ENCODE measurements around the gene C16orf74.

The C16orf74 gene

GRCh38 chr16:85784813-85785212, 33.9 kb upstream of the C16orf74 start:
- no peak overlapping the region for H3K4me2 ChIP-seq (ENCODE audit: low read depth, low read length, poor library complexity, severe bottlenecking)
- TF ChIP-seq CTCF (IDR thresholded peaks at IDR 0.05; ENCODE audit: insufficient read depth, low read length, poor library complexity, severe bottlenecking) (no peak), EZH2phosphoT487 (conservative IDR thresholded peaks at IDR 0.05; ENCODE audit: low read length) (no peak)
- no peak overlapping the region for H2AFZ ChIP-seq (ENCODE audit: low read depth, low read length, severe bottlenecking)
- H3K36me3 ChIP-seq (ENCODE audit: low read length): no peaks in the 10 kb centered on the region
- no peak overlapping the region for H3K27ac ChIP-seq (ENCODE audit: low read depth, low read length)
- no peak overlapping the region for H3K9ac ChIP-seq (ENCODE audit: low read length)
- H3K4me3 ChIP-seq (ENCODE audit: insufficient read depth, low read length, poor library complexity, severe bottlenecking): no peak overlapping the region
- no peaks in the 10 kb centered on the region for H3K9me2 ChIP-seq (replicated peaks; ENCODE audit: insufficient read depth, low read length)
- no peaks in the 10 kb centered on the region for H3F3A ChIP-seq (ENCODE audit: insufficient read depth)
- H3K9me3 ChIP-seq (ENCODE audit: insufficient read depth, low read length): no peaks in the 10 kb centered on the region
- H3K27me3 ChIP-seq (ENCODE audit: low read length): no peaks in the 10 kb centered on the region
- peaks cover 9% of the 10 kb centered on the region for H3K79me2 ChIP-seq (ENCODE audit: insufficient read depth, low read length)
- H4K20me1 ChIP-seq (ENCODE audit: low read depth, low read length): no peaks in the 10 kb centered on the region

GRCh38 chr16:85783441-85783840, 32.5 kb upstream of the C16orf74 start:
- TF ChIP-seq EZH2phosphoT487 (conservative IDR thresholded peaks at IDR 0.05; ENCODE audit: low read length): no peak
- TF ChIP-seq CTCF (IDR thresholded peaks at IDR 0.05; ENCODE audit: insufficient read depth, low read length, poor library complexity, severe bottlenecking): no peak
- Histone ChIP-seq H3K4me2 (ENCODE audit: low read depth, low read length, poor library complexity, severe bottlenecking) (no peak overlapping the region), H3F3A (ENCODE audit: insufficient read depth) (0 out of 2 replicates have a peak, but pooled peaks cover 2% of the 10 kb centered on the region), H3K27ac (ENCODE audit: low read depth, low read length) (no peak overlapping the region), H3K9me3 (ENCODE audit: insufficient read depth, low read length) (no peaks in the 10 kb centered on the region), H3K36me3 (ENCODE audit: low read length) (0 out of 2 replicates have a peak, but pooled peaks cover 2% of the 10 kb centered on the region), H2AFZ (ENCODE audit: low read depth, low read length, severe bottlenecking) (no peak overlapping the region), H3K9me2 (replicated peaks; ENCODE audit: insufficient read depth, low read length) (no peaks in the 10 kb centered on the region), H3K27me3 (ENCODE audit: low read length) (no peaks in the 10 kb centered on the region), H3K4me3 (ENCODE audit: insufficient read depth, low read length, poor library complexity, severe bottlenecking) (no peak overlapping the region), H3K79me2 (ENCODE audit: insufficient read depth, low read length) (peaks cover 7% of the 10 kb centered on the region; the same call in 1 of the 2 replicates), H4K20me1 (ENCODE audit: low read depth, low read length) (no peaks in the 10 kb centered on the region), H3K9ac (ENCODE audit: low read length) (no peak overlapping the region)

- no peaks in the 10 kb centered on the region for H3K27me3 ChIP-seq (ENCODE audit: low read length)
- H3K9me3 ChIP-seq (ENCODE audit: insufficient read depth, low read length): no peaks in the 10 kb centered on the region
- H3K79me2 ChIP-seq (ENCODE audit: insufficient read depth, low read length): 0 out of 2 replicates have a peak, but pooled peaks cover 7% of the 10 kb centered on the region
- 0 out of 2 replicates have a peak, but pooled peaks cover 4% of the 10 kb centered on the region for H3K36me3 ChIP-seq (ENCODE audit: low read length)
- no peak overlapping the region for H2AFZ ChIP-seq (ENCODE audit: low read depth, low read length, severe bottlenecking)
- no peaks in the 10 kb centered on the region for H3K9me2 ChIP-seq (replicated peaks; ENCODE audit: insufficient read depth, low read length)
- TF ChIP-seq EZH2phosphoT487 (conservative IDR thresholded peaks at IDR 0.05; ENCODE audit: low read length): no peak
- no peak for TF ChIP-seq CTCF (IDR thresholded peaks at IDR 0.05; ENCODE audit: insufficient read depth, low read length, poor library complexity, severe bottlenecking)
- 0 out of 2 replicates have a peak, but pooled peaks cover 4% of the 10 kb centered on the region for H3F3A ChIP-seq (ENCODE audit: insufficient read depth)
- no peaks in the 10 kb centered on the region for H4K20me1 ChIP-seq (ENCODE audit: low read depth, low read length)
- H3K4me3 ChIP-seq (ENCODE audit: insufficient read depth, low read length, poor library complexity, severe bottlenecking): no peak overlapping the region
- H3K27ac ChIP-seq (ENCODE audit: low read depth, low read length): no peak overlapping the region
- H3K4me2 ChIP-seq (ENCODE audit: low read depth, low read length, poor library complexity, severe bottlenecking): no peak overlapping the region
- H3K9ac ChIP-seq (ENCODE audit: low read length): no peak overlapping the region
Observed at GRCh38 chr16:85782451-85782850, 31.6 kb upstream of the C16orf74 start.

Data from SU-DHL-6 (cell line).